RWPE2 (cell line): ENCODE measurements around the gene CMSS1.

Experiments used
- ATAC-seq: fragments of 200-7000 bp; cut with Tn5 transposase; 3 replicates; pipeline ENCODE4 v1.9.1; 2021; ENCODE audit warnings: low read depth
- DNase-seq: peaks from one replicate; pipeline ENCODE4 v3.0.0-alpha.2; 2020; ENCODE audit warnings: low spot score
- H3K27ac ChIP-seq: fragments of 450-650 bp; 2 replicates; pipeline ENCODE4 v1.5.1; 2017; ENCODE audit warnings: mild to moderate bottlenecking; ENCODE audit not compliant: poor library complexity, severe bottlenecking
- H3K27me3 ChIP-seq: fragments of 250-450 bp; sonication (Bioruptor Pico); 2 replicates; pipeline ENCODE4 v1.5.1; 2021; ENCODE audit warnings: mild to moderate bottlenecking, moderate library complexity; ENCODE audit not compliant: insufficient read depth, poor library complexity, severe bottlenecking
- H3K36me3 ChIP-seq: fragments of 250-450 bp; sonication (Bioruptor Pico); 2 replicates; pipeline ENCODE4 v1.5.1; 2020; ENCODE audit warnings: low read depth, mild to moderate bottlenecking, moderate library complexity
- H3K4me1 ChIP-seq: fragments of 250-450 bp; sonication (Bioruptor Pico); 2 replicates; pipeline ENCODE4 v1.5.1; 2021; ENCODE audit warnings: mild to moderate bottlenecking, moderate library complexity; ENCODE audit not compliant: insufficient read depth, poor library complexity, severe bottlenecking
- H3K4me3 ChIP-seq: fragments of 250-450 bp; sonication (Bioruptor Pico); 2 replicates; pipeline ENCODE4 v1.5.1; 2021; ENCODE audit warnings: mild to moderate bottlenecking, moderate library complexity; ENCODE audit not compliant: severe bottlenecking
- H3K9me3 ChIP-seq: fragments of 250-450 bp; sonication (Bioruptor Pico); 2 replicates; pipeline ENCODE4 v1.5.1; 2021; ENCODE audit warnings: mild to moderate bottlenecking, moderate library complexity; ENCODE audit not compliant: severe bottlenecking
- CTCF ChIP-seq: fragments of 450-650 bp; IDR thresholded peaks from one replicate; pipeline ENCODE4 v1.5.1; 2017; ENCODE audit warnings: mild to moderate bottlenecking, moderate library complexity; ENCODE audit not compliant: poor library complexity, severe bottlenecking

Gene CMSS1

GRCh38 chr3:100008081-100008698 lies 190.5 kb downstream of the CMSS1 start:
- peaks cover 12% of the 10 kb centered on the region for H3K4me1 ChIP-seq
- H3K4me3 ChIP-seq, result no peak overlapping the region
- no peak for TF ChIP-seq CTCF
- H3K9me3 ChIP-seq, result no peaks in the 10 kb centered on the region
- H3K27ac ChIP-seq, result no peak overlapping the region
- DNase-seq, result no peak
- no peaks in the 10 kb centered on the region for H3K27me3 ChIP-seq
- no peak for ATAC-seq
- H3K36me3 ChIP-seq, result no peaks in the 10 kb centered on the region

- Histone ChIP-seq H3K36me3 (no peaks in the 10 kb centered on the region), H3K27ac (no peak overlapping the region), H3K4me1 (peaks cover 7% of the 10 kb centered on the region), H3K4me3 (no peak overlapping the region), H3K27me3 (no peaks in the 10 kb centered on the region), H3K9me3 (no peaks in the 10 kb centered on the region)
- TF ChIP-seq CTCF, result no peak
- no peak for DNase-seq
- no peak for ATAC-seq
Measured at GRCh38 chr3:100009276-100010086, 191.8 kb downstream of the CMSS1 start.

GRCh38 chr3:100010087-100010417 lies 192.4 kb downstream of the CMSS1 start:
- ATAC-seq, result no peak
- H3K4me1 ChIP-seq, result peaks cover 7% of the 10 kb centered on the region
- no peak for DNase-seq
- H3K9me3 ChIP-seq, result no peaks in the 10 kb centered on the region
- TF ChIP-seq CTCF, result no peak
- H3K27me3 ChIP-seq, result no peaks in the 10 kb centered on the region
- no peaks in the 10 kb centered on the region for H3K36me3 ChIP-seq
- no peak overlapping the region for H3K4me3 ChIP-seq
- H3K27ac ChIP-seq, result no peak overlapping the region

GRCh38 chr3:100018806-100019205 lies 201.1 kb downstream of the CMSS1 start:
- no peak for ATAC-seq

More at GRCh38 chr3:100018806-100019205, 201.1 kb downstream of the CMSS1 start:
- no peak for TF ChIP-seq CTCF
- no peaks in the 10 kb centered on the region for H3K9me3 ChIP-seq
- H3K4me1 ChIP-seq, result peaks cover 6% of the 10 kb centered on the region
- H3K4me3 ChIP-seq, result no peak overlapping the region
- DNase-seq, result no peak
- H3K36me3 ChIP-seq, result 0 out of 2 replicates have a peak, but pooled peaks cover 4% of the 10 kb centered on the region
- no peaks in the 10 kb centered on the region for H3K27me3 ChIP-seq
- no peak overlapping the region for H3K27ac ChIP-seq
